Colonic mucosa (tissue), 4 donors: ENCODE data around the gene NCK2. TPM values are rescaled to one million over a fixed set of nuclear protein-coding genes. Genes with fewer than 3 reads are reported as not detected.

Source experiments
- DNase-seq: peaks from one replicate; pipeline ENCODE4 v3.0.0-alpha.2; 2020
- H3K27ac ChIP-seq: fragments of 200-600 bp; one replicate; pipeline ENCODE4 v1.8.0; 2021
- H3K27me3 ChIP-seq: fragments of 200-600 bp; one replicate; pipeline ENCODE4 v1.8.0; 2021
- H3K36me3 ChIP-seq: fragments of 200-600 bp; one replicate; pipeline ENCODE4 v1.8.0; 2021
- H3K4me1 ChIP-seq: fragments of 200-600 bp; one replicate; pipeline ENCODE4 v1.8.0; 2021; ENCODE audit warnings: mild to moderate bottlenecking
- H3K4me3 ChIP-seq: fragments of 200-600 bp; one replicate; pipeline ENCODE4 v1.8.0; 2021
- H3K9ac ChIP-seq, 2 donors: one replicate each; pipeline ENCODE4 v1.7.0; 2013; ENCODE audit warnings: control low read depth in 2 of 2, low read depth in 2 of 2, low read length in 2 of 2
- H3K9me3 ChIP-seq: fragments of 200-600 bp; one replicate; pipeline ENCODE4 v1.8.0; 2021
- CTCF ChIP-seq: fragments of 200-600 bp; IDR thresholded peaks from one replicate; pipeline ENCODE4 v1.8.0; 2022; ENCODE audit warnings: antibody characterized with exemption, mild to moderate bottlenecking
- intact Hi-C: fragments of 100-400 bp; cut with DNase I; formaldehyde crosslinking; loops from one replicate; pipeline ENCODE4 v1.14.1; 2022
- total RNA-seq, 2 donors: library from RNA; stranded (reverse); fragmentation: NEBNext Ultra II Directional in 1 of 2; extraction: Animal tissue kit (Norgen Biotek cat#: 25700) in 1 of 2; gene quantifications; one replicate each; pipeline ENCODE4 v1.2.1, GENCODE V29; 2021
- donor health status: healthy.
- donor health status: DM: no; HTN: no; CAD: no.
- donor health status: DM: no; HTN: no; CAD: no.

NCK2 gene
- total RNA-seq, 2 donors from 2014 or later, result 51.3 to 67.5 TPM

GRCh38 chr2:105917226-105917625 lies 172.5 kb downstream of the NCK2 start:
- Histone ChIP-seq H3K4me3 (no peak overlapping the region), H3K9ac (no peak overlapping the region), H3K9me3 (no peaks in the 10 kb centered on the region), H3K36me3 (no peaks in the 10 kb centered on the region), H3K27me3 (no peaks in the 10 kb centered on the region), H3K4me1 (no peaks in the 10 kb centered on the region), H3K27ac (no peak overlapping the region)
- intact Hi-C loops, result no loop called here
- TF ChIP-seq CTCF, result no peak
- no peak for DNase-seq

- H3K27me3 ChIP-seq, result no peaks in the 10 kb centered on the region
- no peak overlapping the region for H3K27ac ChIP-seq
- intact Hi-C loops, result no loop called here
- no peak overlapping the region for H3K4me3 ChIP-seq
- H3K4me1 ChIP-seq, result no peaks in the 10 kb centered on the region
- DNase-seq, result no peak
- no peak for TF ChIP-seq CTCF
- no peaks in the 10 kb centered on the region for H3K36me3 ChIP-seq
- H3K9me3 ChIP-seq, result no peaks in the 10 kb centered on the region
- no peak overlapping the region for H3K9ac ChIP-seq
Measured at GRCh38 chr2:105917688-105918087, 173.0 kb downstream of the NCK2 start.

- Histone ChIP-seq H3K4me3 (no peak overlapping the region), H3K9ac (no peak overlapping the region), H3K27ac (no peak overlapping the region), H3K4me1 (no peaks in the 10 kb centered on the region), H3K9me3 (no peaks in the 10 kb centered on the region), H3K27me3 (no peaks in the 10 kb centered on the region), H3K36me3 (no peaks in the 10 kb centered on the region)
- TF ChIP-seq CTCF, result no peak
- DNase-seq, result peak; percentile 43
- intact Hi-C loops, result no loop called here
Measured at GRCh38 chr2:105919191-105919811, 174.6 kb downstream of the NCK2 start.

- Histone ChIP-seq H3K9ac (no peak overlapping the region), H3K36me3 (no peaks in the 10 kb centered on the region), H3K27me3 (no peaks in the 10 kb centered on the region), H3K4me3 (no peak overlapping the region), H3K9me3 (no peaks in the 10 kb centered on the region), H3K4me1 (no peaks in the 10 kb centered on the region), H3K27ac (no peak overlapping the region)
- DNase-seq, result peak; percentile 45
- peak; percentile 36 for TF ChIP-seq CTCF
- intact Hi-C loops, result no loop called here
Measured at GRCh38 chr2:105919826-105920225, 175.1 kb downstream of the NCK2 start.

GRCh38 chr2:105924271-105924670 lies 179.6 kb downstream of the NCK2 start:
- Histone ChIP-seq H3K9ac (no peak overlapping the region), H3K36me3 (no peaks in the 10 kb centered on the region), H3K27ac (no peak overlapping the region), H3K9me3 (no peaks in the 10 kb centered on the region), H3K4me1 (no peaks in the 10 kb centered on the region), H3K4me3 (no peak overlapping the region), H3K27me3 (no peaks in the 10 kb centered on the region)
- no peak for TF ChIP-seq CTCF
- intact Hi-C loops, result no loop called here
- no peak for DNase-seq
